ENCODE data around the gene AHI1. TPM values are rescaled to one million over a fixed set of nuclear protein-coding genes. Genes with fewer than 3 reads are reported as not detected.

Gene AHI1
- total RNA-seq, 2 donors from 2014 or later, result 24.2 to 29.7 TPM

GRCh38 chr6:135328136-135328535 is 169.4 kb downstream of the AHI1 start:
- Mint-ChIP-seq H3K36me3 (ENCODE audit: low read depth) (no peaks in the 10 kb centered on the region), H3K9me3 (no peaks in the 10 kb centered on the region), H3K4me3 (no peak overlapping the region), H3K27me3 (no peaks in the 10 kb centered on the region), H3K4me1 (no peaks in the 10 kb centered on the region), H3K27ac (no peak overlapping the region)
- no peak for ATAC-seq (replicated peaks)

GRCh38 chr6:135325624-135326424 is 171.7 kb downstream of the AHI1 start:
- no peaks in the 10 kb centered on the region for H3K27me3 Mint-ChIP-seq
- no peaks in the 10 kb centered on the region for H3K9me3 Mint-ChIP-seq
- no peak overlapping the region for H3K4me3 Mint-ChIP-seq
- ATAC-seq (replicated peaks), result no peak
- H3K27ac Mint-ChIP-seq, result no peak overlapping the region
- no peaks in the 10 kb centered on the region for H3K4me1 Mint-ChIP-seq
- H3K36me3 Mint-ChIP-seq (ENCODE audit: low read depth), result no peaks in the 10 kb centered on the region

GRCh38 chr6:135324531-135324930 is 173.0 kb downstream of the AHI1 start:
- Mint-ChIP-seq H3K4me1 (no peaks in the 10 kb centered on the region), H3K36me3 (ENCODE audit: low read depth) (no peaks in the 10 kb centered on the region), H3K4me3 (no peak overlapping the region)

GRCh38 chr6:135323979-135324378 is 173.6 kb downstream of the AHI1 start:
- no peak overlapping the region for H3K4me3 Mint-ChIP-seq
- H3K4me1 Mint-ChIP-seq, result no peaks in the 10 kb centered on the region
- H3K27me3 Mint-ChIP-seq, result no peaks in the 10 kb centered on the region
- H3K9me3 Mint-ChIP-seq, result no peaks in the 10 kb centered on the region
- H3K36me3 Mint-ChIP-seq (ENCODE audit: low read depth), result no peaks in the 10 kb centered on the region
- no peak for ATAC-seq (replicated peaks)
- no peak overlapping the region for H3K27ac Mint-ChIP-seq

More at GRCh38 chr6:135324531-135324930, 173.0 kb downstream of the AHI1 start:
- ATAC-seq (replicated peaks), result no peak
- Mint-ChIP-seq H3K9me3 (no peaks in the 10 kb centered on the region), H3K27ac (no peak overlapping the region), H3K27me3 (no peaks in the 10 kb centered on the region)

GRCh38 chr6:135323202-135323668 is 174.3 kb downstream of the AHI1 start:
- ATAC-seq (replicated peaks), result no peak
- no peak overlapping the region for H3K27ac Mint-ChIP-seq
- no peak overlapping the region for H3K4me3 Mint-ChIP-seq

GRCh38 chr6:135322427-135323201 is 174.9 kb downstream of the AHI1 start:
- ATAC-seq (replicated peaks), result no peak
- H3K4me3 Mint-ChIP-seq, result no peak overlapping the region
- H3K27ac Mint-ChIP-seq, result no peak overlapping the region
- H3K4me1 Mint-ChIP-seq, result no peaks in the 10 kb centered on the region
- no peaks in the 10 kb centered on the region for H3K36me3 Mint-ChIP-seq (ENCODE audit: low read depth)
- H3K27me3 Mint-ChIP-seq, result no peaks in the 10 kb centered on the region
- H3K9me3 Mint-ChIP-seq, result no peaks in the 10 kb centered on the region

More at GRCh38 chr6:135323202-135323668, 174.3 kb downstream of the AHI1 start:
- Mint-ChIP-seq H3K4me1 (no peaks in the 10 kb centered on the region), H3K27me3 (no peaks in the 10 kb centered on the region), H3K36me3 (ENCODE audit: low read depth) (no peaks in the 10 kb centered on the region), H3K9me3 (no peaks in the 10 kb centered on the region)

- no peaks in the 10 kb centered on the region for H3K4me1 Mint-ChIP-seq
- no peaks in the 10 kb centered on the region for H3K9me3 Mint-ChIP-seq
- H3K27ac Mint-ChIP-seq, result no peak overlapping the region
- peaks cover 8% of the 10 kb centered on the region for H3K36me3 Mint-ChIP-seq (ENCODE audit: low read depth)
- no peak for ATAC-seq (replicated peaks)
- H3K4me3 Mint-ChIP-seq, result no peak overlapping the region
- H3K27me3 Mint-ChIP-seq, result no peaks in the 10 kb centered on the region
Measured at GRCh38 chr6:135320721-135321621, 176.6 kb downstream of the AHI1 start.

- Mint-ChIP-seq H3K27ac (no peak overlapping the region), H3K4me1 (no peaks in the 10 kb centered on the region), H3K27me3 (no peaks in the 10 kb centered on the region), H3K4me3 (no peak overlapping the region), H3K9me3 (no peaks in the 10 kb centered on the region), H3K36me3 (ENCODE audit: low read depth) (peaks cover 8% of the 10 kb centered on the region)
- ATAC-seq (replicated peaks), result no peak
Measured at GRCh38 chr6:135319819-135320218, 177.7 kb downstream of the AHI1 start.

GRCh38 chr6:135318738-135319469 is 178.6 kb downstream of the AHI1 start:
- no peak overlapping the region for H3K4me3 Mint-ChIP-seq
- H3K36me3 Mint-ChIP-seq (ENCODE audit: low read depth), result peaks cover 8% of the 10 kb centered on the region
- ATAC-seq (replicated peaks), result no peak
- H3K27me3 Mint-ChIP-seq, result no peaks in the 10 kb centered on the region
- no peaks in the 10 kb centered on the region for H3K4me1 Mint-ChIP-seq
- H3K9me3 Mint-ChIP-seq, result no peaks in the 10 kb centered on the region
- H3K27ac Mint-ChIP-seq, result no peak overlapping the region

GRCh38 chr6:135314543-135314942 is 183.0 kb downstream of the AHI1 start:
- no peaks in the 10 kb centered on the region for H3K9me3 Mint-ChIP-seq
- H3K4me1 Mint-ChIP-seq, result no peaks in the 10 kb centered on the region
- H3K4me3 Mint-ChIP-seq, result no peak overlapping the region
- H3K27ac Mint-ChIP-seq, result no peak overlapping the region
- no peak for ATAC-seq (replicated peaks)
- H3K36me3 Mint-ChIP-seq (ENCODE audit: low read depth), result peaks cover 8% of the 10 kb centered on the region
- no peaks in the 10 kb centered on the region for H3K27me3 Mint-ChIP-seq

- H3K4me3 Mint-ChIP-seq, result no peak overlapping the region
- no peak for ATAC-seq (replicated peaks)
- H3K27me3 Mint-ChIP-seq, result no peaks in the 10 kb centered on the region
- H3K27ac Mint-ChIP-seq, result no peak overlapping the region
- peaks cover 13% of the 10 kb centered on the region for H3K36me3 Mint-ChIP-seq (ENCODE audit: low read depth)
- H3K9me3 Mint-ChIP-seq, result no peaks in the 10 kb centered on the region
- H3K4me1 Mint-ChIP-seq, result no peaks in the 10 kb centered on the region
Measured at GRCh38 chr6:135311446-135312200, 185.9 kb downstream of the AHI1 start.

- H3K27ac Mint-ChIP-seq, result no peak overlapping the region
- no peaks in the 10 kb centered on the region for H3K27me3 Mint-ChIP-seq
- no peaks in the 10 kb centered on the region for H3K9me3 Mint-ChIP-seq
- no peak overlapping the region for H3K4me3 Mint-ChIP-seq
- no peaks in the 10 kb centered on the region for H3K4me1 Mint-ChIP-seq
- ATAC-seq (replicated peaks), result no peak
- peaks cover 8% of the 10 kb centered on the region for H3K36me3 Mint-ChIP-seq (ENCODE audit: low read depth)
Measured at GRCh38 chr6:135310291-135310690, 187.2 kb downstream of the AHI1 start.

GRCh38 chr6:135306740-135307420 is 190.7 kb downstream of the AHI1 start:
- Mint-ChIP-seq H3K36me3 (ENCODE audit: low read depth) (peaks cover 26% of the 10 kb centered on the region), H3K27ac (no peak overlapping the region), H3K27me3 (no peaks in the 10 kb centered on the region), H3K4me1 (no peaks in the 10 kb centered on the region), H3K4me3 (no peak overlapping the region), H3K9me3 (no peaks in the 10 kb centered on the region)
- no peak for ATAC-seq (replicated peaks)
